ENCODE data around the gene ARFGAP3. TPM values are rescaled to one million over a fixed set of nuclear protein-coding genes. Genes with fewer than 3 reads are reported as not detected.

Gene ARFGAP3
- total RNA-seq, 1 donor from 2014 or later: 29.3 TPM

DNA sequence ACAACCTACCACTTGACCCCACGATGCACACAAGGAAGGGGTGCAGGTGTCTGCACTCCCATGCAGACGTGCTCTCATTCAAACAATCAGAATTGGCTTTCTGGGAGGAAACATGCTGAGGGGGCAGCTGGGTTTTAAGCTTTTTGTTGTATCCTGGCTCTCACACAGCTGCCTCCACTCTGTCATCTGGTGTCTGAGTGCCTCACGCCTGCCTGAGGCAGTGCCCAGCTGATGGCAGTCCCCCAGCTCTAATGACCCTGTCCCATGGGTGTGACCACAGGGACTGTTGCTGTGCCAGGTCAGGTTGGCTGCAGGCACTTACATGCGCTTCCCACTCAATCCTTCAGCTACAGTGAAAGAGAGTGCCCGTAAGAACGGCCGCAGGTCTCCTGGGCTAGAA lies 53.7 kb downstream of the ARFGAP3 start:
- Mint-ChIP-seq H3K36me3 (peaks cover 23% of the 10 kb centered on the region), H3K4me3 (no peak overlapping the region), H3K9me3 (no peaks in the 10 kb centered on the region), H3K27me3 (no peaks in the 10 kb centered on the region), H3K27ac (no peak overlapping the region), H3K4me1 (ENCODE audit: unreplicated experiment) (peaks cover 21% of the 10 kb centered on the region)
- DNase-seq (ENCODE audit: extremely low spot score, unreplicated experiment): no peak
- TF ChIP-seq, protein P1, sequence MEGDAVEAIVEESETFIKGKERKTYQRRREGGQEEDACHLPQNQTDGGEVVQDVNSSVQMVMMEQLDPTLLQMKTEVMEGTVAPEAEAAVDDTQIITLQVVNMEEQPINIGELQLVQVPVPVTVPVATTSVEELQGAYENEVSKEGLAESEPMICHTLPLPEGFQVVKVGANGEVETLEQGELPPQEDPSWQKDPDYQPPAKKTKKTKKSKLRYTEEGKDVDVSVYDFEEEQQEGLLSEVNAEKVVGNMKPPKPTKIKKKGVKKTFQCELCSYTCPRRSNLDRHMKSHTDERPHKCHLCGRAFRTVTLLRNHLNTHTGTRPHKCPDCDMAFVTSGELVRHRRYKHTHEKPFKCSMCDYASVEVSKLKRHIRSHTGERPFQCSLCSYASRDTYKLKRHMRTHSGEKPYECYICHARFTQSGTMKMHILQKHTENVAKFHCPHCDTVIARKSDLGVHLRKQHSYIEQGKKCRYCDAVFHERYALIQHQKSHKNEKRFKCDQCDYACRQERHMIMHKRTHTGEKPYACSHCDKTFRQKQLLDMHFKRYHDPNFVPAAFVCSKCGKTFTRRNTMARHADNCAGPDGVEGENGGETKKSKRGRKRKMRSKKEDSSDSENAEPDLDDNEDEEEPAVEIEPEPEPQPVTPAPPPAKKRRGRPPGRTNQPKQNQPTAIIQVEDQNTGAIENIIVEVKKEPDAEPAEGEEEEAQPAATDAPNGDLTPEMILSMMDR (conservative IDR thresholded peaks at IDR 0.05): no peak

DNA sequence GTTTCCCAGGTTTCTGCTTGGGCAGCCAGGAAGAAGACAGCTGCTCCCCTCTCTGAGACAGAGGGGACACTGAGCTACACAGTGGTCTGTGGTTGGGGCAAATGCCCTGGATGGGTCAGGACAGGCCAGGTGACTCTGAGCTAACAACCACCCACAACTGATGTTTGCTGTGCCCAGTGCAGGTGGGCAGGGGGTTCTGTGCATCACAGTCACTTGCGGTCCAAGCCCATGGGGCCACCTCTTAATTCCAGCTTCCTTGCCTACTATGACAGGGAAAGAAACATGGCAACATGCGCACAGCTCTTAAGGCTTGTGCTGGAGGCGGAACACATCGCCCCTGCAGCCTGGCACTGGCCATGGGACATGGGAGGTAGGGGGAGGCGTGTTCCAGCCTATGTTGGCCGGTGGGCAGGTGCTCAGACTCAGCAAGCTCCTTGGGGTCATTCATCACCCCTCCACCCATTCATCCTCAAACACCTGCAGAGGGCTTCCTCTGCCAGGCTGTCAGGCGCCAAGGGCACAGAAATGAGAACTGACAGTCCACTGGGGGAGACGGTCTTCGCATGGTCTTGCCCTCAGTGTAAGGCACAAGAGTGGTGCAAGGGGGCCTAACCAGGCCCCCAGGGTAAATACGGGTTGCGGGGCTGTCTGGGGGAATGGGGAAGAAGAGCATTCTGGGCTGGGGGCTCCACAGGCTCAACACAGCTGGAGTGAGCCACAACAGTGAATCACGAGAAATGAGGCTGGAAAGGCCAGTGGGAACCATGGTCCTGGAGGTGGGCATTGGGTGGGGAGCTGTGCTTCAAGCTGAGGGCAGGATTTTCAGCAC lies 55.6 kb downstream of the ARFGAP3 start:
- TF ChIP-seq, protein P1 (conservative IDR thresholded peaks at IDR 0.05): no peak
- H3K27ac Mint-ChIP-seq: peak overlapping the region; percentile 73
- H3K9me3 Mint-ChIP-seq: no peaks in the 10 kb centered on the region
- H3K27me3 Mint-ChIP-seq: no peaks in the 10 kb centered on the region
- no peak for DNase-seq (ENCODE audit: extremely low spot score, unreplicated experiment)
- peaks cover 15% of the 10 kb centered on the region for H3K4me1 Mint-ChIP-seq (ENCODE audit: unreplicated experiment)
- H3K4me3 Mint-ChIP-seq: no peak overlapping the region
- H3K36me3 Mint-ChIP-seq: peaks cover 14% of the 10 kb centered on the region

DNA sequence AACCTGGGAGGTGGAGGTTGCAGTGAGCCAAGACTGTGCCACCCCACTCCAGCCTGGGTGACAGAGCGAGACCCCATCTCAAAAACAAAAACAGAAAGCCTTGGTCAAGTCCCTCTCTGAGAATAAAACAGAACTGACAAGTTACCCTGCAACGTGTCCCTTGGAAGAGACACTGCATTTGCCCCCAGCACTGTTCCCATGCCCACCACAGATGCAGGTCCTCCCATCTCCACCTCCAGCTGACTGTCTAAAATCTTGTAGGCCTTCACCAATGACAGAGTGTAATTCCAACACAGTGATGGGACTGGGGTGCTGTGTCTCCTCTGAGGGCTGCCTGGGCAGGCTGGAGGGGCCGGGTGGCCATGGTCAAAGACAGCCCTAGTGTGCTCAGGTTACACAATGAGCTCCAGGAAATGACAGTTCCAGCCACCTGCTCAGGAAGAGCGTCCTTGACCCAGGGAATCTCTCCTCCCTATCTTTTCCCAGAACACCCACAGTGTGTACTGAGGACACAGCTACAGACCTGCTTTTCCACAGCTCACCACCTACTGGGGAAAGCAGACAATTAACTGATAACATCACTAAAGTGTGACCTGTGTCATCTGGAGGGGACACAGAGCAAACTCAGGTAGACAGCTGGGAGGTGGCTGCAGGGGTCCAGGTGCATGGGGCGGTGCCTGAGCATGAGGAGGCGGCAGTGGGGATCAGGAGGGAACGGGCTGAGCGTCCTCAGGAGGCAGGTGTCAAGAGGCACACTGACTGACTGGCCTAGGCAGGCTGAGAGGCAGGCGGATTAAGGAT lies 56.4 kb downstream of the ARFGAP3 start:
- Mint-ChIP-seq H3K9me3 (no peaks in the 10 kb centered on the region), H3K27me3 (no peaks in the 10 kb centered on the region), H3K27ac (peak overlapping the region; percentile 73), H3K36me3 (peaks cover 14% of the 10 kb centered on the region), H3K4me1 (ENCODE audit: unreplicated experiment) (peaks cover 9% of the 10 kb centered on the region), H3K4me3 (no peak overlapping the region)
- DNase-seq (ENCODE audit: extremely low spot score, unreplicated experiment): no peak
- TF ChIP-seq, protein P1 (conservative IDR thresholded peaks at IDR 0.05): no peak

DNA sequence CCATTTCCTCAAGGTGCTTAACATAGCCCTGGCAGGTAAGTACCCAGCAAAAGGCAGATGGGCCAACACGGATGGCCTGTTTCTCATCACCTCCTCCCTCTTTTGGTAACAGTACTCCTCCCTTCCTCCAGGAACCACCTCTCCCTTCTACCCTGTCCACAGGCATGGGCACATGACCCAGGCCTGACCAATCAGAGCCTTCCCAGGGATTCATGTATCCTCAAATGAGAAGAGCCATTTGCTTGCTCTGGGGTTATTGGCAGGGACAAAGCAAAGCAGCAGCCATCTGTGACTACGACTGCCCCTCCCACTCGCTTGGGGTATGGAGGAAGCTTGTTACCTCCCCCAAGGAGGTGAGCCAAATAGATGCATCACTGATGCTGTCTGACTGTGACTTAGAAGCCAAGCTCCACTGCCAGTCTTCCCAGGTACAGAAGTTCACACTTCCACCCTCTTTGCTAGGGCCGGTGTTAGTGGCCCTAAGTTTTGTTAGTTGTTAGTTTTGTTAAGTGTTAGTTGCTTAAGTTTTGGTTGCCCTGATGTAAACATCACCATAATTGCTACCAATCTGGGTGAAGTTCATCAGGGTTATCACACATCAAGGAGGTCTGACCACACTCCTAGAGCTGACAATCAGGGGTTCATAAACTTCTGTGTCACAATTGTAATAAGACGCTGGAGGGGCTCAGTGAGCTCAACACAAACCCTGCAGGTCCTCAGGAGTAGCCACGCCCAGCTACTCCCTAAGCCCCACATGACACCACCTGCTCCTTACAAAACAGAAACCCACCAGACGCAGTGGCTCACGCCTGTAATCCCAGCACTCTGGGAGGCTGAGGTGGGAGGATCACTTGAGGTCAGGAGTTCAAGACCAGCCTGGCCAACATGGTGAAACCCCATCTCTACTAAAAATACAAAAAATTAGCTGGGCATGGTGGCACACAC lies 57.3 kb downstream of the ARFGAP3 start:
- H3K4me1 Mint-ChIP-seq (ENCODE audit: unreplicated experiment): peaks cover 5% of the 10 kb centered on the region
- TF ChIP-seq, protein P1 (conservative IDR thresholded peaks at IDR 0.05): no peak
- peaks cover 14% of the 10 kb centered on the region for H3K36me3 Mint-ChIP-seq
- no peak overlapping the region for H3K4me3 Mint-ChIP-seq
- no peaks in the 10 kb centered on the region for H3K9me3 Mint-ChIP-seq
- H3K27me3 Mint-ChIP-seq: no peaks in the 10 kb centered on the region
- no peak for DNase-seq (ENCODE audit: extremely low spot score, unreplicated experiment)
- no peak overlapping the region for H3K27ac Mint-ChIP-seq

DNA sequence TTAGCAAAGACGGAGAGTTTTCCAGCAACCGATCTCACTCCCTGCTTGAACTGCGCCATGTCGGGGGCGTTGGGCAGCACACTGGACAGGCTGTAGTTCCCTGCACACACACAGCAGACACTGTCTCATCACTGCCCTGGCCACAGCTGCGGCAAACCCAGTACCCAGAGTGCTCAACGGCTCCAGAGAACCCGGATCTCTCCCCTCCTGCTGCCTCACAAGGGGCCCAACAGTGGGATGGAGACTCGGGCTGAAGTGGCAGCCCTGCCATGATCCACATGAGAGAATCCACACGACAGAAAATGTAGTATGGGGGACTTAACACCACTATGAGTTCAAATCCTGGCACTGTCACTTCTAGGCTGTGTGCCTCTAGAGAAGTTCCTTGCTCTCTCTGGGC lies 58.0 kb downstream of the ARFGAP3 start:
- Mint-ChIP-seq H3K9me3 (no peaks in the 10 kb centered on the region), H3K4me3 (no peak overlapping the region), H3K36me3 (peaks cover 14% of the 10 kb centered on the region), H3K27me3 (no peaks in the 10 kb centered on the region), H3K4me1 (ENCODE audit: unreplicated experiment) (peaks cover 5% of the 10 kb centered on the region), H3K27ac (no peak overlapping the region)
- no peak for DNase-seq (ENCODE audit: extremely low spot score, unreplicated experiment)
- TF ChIP-seq, protein P1 (conservative IDR thresholded peaks at IDR 0.05): no peak

All from type B pancreatic cell (in vitro differentiated cells).